HG03460 (cell line): ENCODE results near the gene SLC2A13.
A peak's percentile ranks its signal among the peaks of the same experiment; 100 is the strongest.

Experiments
- ATAC-seq: cut with Tn5 transposase; IDR thresholded peaks from one replicate; pipeline ENCODE4 v1.9.1; 2021; ENCODE audit not compliant: unreplicated experiment

Gene SLC2A13

DNA sequence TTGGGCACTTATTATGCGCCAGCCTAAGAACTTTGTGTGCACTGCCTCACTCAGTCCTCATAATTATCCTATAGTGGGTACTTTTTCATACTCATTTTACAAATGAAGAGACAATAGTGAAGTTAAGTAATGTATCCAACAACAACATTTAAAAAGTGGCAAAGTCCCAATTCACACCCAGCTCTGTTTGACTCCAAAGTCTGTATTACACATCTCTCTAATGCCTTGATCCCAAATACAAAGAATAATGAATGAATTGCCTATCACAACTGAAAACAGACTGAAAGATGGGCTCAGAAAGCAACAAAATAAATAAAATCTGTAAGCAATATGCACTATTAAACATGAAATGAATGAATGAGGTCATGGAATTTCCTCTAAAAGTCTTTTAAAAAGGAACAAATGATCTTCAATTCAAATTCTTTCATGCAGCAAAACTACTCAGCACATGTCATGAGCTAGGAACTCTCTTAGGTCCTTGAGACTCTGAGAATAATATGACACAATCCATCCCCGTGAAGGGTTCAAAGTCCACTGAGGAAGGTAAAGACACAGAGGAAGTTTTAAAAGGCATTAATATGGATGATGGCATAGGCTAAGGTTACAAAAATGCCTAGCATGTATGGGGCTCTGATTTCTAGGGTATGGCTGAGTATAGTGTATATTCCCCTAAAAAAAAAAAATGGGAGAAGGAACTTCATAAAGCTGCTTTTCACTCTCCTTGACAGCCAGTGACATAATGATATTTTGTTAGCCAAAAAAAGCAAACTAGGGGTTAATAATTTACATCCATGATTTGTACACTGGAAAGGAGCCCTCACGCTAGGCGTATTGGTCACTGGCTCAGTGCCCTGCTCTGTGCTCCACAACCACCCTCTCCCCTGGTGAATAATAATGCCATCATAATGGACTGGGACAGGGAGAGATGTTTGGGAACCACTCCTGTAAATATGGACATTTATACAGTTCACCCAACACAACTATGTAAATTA, 103.4 kb downstream of the SLC2A13 start:
- no peak for ATAC-seq

GRCh38 chr12:40001406-40001805, 104.5 kb downstream of the SLC2A13 start:
- no peak for ATAC-seq

- no peak for ATAC-seq
These were observed 105.0 kb downstream of the SLC2A13 start for GRCh38 chr12:40000884-40001283.

DNA sequence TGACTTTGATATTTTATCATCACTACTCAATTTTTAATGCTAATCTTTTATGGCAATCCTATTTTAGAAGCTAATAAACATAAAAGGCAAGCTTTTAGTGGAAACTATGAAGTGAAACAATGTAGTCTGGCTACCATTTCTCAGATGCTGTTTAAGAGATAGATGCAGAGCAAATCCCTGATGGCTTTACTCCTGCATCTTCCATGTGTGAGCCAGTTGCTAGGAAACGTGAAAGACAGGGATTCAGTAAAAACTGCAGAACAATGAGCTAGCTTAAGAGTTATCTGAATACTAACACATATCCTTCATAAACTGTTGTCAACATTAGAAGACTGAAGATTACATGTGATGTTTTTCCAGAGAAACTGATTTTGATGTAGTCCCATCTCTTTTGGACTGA, 112.6 kb downstream of the SLC2A13 start:
- ATAC-seq = no peak

DNA sequence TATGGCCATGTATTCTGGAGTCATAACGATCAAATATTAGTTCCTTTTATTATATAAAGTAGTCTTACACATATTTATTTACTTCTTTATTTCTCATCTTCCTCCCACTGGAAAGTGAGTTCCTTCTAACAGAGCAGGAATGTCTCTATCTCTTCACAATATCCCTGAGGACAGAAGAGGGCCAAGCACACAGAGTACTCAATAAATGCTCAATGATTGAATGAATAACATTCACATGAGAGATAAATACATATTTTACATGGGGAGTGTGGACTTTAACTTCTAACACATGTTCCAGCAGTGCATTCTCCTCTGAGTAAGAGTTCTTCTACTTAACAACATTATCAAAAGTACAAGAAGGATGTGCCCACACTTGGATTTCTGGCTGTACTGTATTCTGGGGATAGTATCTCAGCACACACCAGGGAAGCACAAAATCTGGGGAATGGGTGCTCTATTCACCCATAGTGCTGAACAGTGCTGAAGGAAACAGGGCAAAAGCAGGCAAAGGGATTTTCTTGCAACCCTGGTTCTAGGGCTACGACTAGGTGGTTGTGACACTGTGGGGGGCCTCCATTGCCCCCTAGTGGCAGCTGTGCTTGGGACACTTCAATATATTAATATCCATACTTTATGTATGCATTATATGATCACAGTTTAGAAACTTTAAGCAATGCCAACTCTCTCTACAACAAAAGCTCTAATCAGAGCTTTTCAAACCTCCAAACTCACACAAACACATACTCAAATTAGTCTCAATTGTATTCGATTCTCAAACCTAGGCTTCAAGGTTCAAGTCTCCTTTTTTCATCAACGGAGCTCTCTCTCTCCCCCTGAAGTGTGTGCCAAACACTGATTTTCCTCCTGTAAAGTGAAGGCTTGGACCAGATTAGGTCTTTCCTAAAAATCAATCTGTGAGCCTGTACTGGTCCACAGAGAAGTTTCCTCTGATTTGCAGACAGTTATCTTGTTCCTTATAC, 115.5 kb downstream of the SLC2A13 start:
- peak; percentile 93 for ATAC-seq

GRCh38 chr12:39989501-39989900, 116.4 kb downstream of the SLC2A13 start:
- ATAC-seq = no peak

- no peak for ATAC-seq
These were observed 117.3 kb downstream of the SLC2A13 start for GRCh38 chr12:39988574-39988973.

DNA sequence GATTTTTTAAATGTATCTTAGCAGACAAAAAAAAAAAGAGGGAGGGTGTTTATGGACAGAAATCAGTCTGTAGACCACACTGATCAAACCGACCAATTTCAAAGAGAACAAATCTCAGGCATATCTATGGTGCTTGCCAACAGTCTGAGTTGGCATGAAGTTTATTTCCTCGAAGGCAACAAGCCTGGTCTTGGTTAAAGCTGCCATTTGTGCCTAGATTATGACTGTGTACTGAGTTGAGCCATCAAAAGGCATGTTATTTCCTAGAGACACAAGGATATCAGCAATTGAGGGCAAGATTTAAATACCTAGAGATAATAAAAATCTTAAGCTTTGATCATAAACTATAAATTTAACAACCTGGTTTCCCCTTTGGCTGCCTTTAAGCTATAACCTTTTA, 119.2 kb downstream of the SLC2A13 start:
- no peak for ATAC-seq

DNA sequence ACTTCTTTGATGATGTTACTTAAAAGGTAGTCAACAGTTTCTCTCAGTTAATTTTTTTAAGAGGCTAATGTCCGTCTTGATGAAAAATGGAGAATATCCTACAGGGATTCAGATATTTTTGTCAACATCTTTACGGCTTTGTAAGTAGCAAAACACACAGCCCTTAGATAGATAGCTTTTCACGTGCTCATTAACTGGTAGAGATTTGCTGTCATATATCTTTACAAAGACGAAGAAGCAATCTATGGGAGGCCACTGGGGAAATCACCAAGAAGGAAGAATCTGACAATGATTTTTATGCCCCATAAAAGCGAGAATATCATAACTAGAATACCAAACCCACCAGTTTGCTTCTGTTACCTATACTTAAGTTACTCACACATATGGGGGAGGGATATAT, 121.2 kb downstream of the SLC2A13 start:
- no peak for ATAC-seq

GRCh38 chr12:39975374-39975918, 130.4 kb downstream of the SLC2A13 start:
- no peak for ATAC-seq

DNA sequence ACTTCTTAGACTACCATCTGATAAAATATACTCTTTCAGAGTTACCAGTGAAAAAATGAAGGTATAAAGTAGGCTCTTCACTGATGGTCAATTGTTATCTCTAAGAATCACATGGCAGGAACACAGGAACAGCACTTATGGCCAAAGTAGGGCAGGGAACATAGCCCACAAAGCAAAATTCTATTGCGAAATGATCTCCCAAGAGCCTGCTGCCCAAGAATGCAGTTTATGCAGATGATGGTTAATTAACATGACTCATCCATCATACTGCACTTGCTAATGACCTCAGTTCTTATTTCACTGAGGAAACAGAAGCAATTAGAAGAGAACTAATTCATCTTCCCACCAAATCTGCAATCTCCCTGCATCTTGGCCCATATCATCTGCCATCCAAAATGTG, 133.8 kb downstream of the SLC2A13 start:
- ATAC-seq = no peak

DNA sequence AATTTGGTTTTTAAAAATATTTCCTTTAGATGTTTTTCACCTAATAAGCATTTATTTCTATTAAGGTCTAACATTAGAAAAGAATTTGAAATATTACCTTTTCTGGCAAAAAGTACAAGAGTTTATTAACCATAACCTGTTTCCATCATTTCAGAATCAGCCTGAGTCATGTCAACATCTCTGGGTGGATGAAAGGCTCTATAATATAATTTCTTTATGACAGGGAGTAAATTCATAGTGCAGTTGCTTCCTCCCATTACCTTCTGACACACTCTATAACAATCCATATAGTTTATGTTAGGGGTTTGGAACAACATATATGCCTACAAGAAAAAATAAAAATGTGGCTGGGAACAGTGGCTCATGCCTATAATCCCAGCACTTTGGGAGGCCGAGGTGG, 134.5 kb downstream of the SLC2A13 start:
- no peak for ATAC-seq

DNA sequence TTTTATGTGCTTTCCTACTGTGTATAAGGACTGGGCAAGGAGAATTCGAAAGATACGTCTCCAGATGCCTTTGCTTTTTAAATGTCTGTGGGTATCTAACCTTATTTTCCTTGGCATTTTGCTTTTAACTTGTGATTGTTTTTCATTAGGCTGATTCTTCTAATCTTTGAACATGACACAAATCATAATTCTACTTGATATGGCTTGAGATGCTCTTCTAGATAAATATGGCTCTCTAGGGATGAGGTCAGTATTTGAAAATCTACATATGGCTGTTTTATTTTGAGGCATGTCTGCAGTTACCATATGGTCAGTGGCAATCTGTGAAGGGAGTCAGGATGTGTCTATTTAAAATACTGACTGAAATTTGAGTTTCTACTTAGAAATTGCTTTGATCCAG, 139.2 kb downstream of the SLC2A13 start:
- ATAC-seq = no peak

DNA sequence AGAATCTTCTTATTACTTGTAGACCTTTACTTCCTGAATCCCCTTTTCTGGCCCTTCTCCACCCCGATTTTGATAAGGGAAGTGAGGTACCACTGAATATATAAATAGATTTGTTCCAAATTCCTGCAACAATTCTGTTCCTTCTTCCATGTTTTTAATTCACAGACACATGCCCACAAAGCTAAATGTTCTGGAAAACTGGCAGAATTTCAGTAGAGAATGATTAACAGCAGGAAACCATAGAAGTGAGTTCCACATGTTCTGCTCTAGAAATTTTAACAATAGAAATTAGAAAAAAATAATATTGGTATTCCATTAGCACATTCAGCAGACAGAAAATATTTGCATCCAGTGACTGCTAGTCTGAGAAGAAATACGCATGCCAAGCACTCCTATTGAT, 139.6 kb downstream of the SLC2A13 start:
- no peak for ATAC-seq

- no peak for ATAC-seq
These were observed 146.4 kb downstream of the SLC2A13 start for GRCh38 chr12:39959467-39959866.

DNA sequence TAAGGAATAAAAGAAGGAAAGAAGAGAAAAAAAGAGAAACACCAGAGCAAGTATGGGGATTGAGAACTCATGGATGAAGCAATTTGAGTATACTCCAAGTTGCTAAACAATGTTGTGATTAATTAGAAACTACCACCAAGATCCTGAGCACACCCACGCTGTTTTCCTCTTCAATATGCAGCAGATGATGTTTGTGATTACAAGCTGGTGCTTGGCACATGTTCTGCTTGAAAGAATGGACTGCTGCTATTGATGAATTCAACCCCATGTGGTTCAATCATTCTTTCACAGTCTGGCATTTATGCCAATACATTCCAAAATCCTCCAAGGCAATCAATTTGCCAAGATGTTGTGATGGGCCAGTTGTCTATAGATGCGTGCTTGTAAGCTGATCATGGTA, 146.8 kb downstream of the SLC2A13 start:
- no peak for ATAC-seq

DNA sequence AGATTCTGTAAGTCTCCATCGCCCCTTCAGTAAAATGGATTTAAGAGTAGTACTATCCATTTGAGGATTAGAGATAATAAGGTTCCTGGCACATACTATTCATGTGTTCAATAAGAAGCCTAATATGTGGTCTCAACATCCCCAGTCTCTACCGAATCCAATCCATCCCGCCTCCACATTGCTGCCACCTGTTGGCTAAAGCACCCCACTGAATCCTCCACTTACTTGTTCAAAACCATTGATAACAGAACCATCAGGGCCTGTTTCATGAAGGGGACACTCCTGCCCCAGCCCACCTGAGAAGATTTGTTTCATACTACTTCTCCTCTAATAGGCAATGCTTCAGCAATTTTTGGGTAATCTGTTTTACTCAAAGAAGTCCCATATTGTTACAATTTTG, 147.5 kb downstream of the SLC2A13 start:
- no peak for ATAC-seq

- ATAC-seq = no peak
These were observed 149.2 kb downstream of the SLC2A13 start for GRCh38 chr12:39956725-39957124.

DNA sequence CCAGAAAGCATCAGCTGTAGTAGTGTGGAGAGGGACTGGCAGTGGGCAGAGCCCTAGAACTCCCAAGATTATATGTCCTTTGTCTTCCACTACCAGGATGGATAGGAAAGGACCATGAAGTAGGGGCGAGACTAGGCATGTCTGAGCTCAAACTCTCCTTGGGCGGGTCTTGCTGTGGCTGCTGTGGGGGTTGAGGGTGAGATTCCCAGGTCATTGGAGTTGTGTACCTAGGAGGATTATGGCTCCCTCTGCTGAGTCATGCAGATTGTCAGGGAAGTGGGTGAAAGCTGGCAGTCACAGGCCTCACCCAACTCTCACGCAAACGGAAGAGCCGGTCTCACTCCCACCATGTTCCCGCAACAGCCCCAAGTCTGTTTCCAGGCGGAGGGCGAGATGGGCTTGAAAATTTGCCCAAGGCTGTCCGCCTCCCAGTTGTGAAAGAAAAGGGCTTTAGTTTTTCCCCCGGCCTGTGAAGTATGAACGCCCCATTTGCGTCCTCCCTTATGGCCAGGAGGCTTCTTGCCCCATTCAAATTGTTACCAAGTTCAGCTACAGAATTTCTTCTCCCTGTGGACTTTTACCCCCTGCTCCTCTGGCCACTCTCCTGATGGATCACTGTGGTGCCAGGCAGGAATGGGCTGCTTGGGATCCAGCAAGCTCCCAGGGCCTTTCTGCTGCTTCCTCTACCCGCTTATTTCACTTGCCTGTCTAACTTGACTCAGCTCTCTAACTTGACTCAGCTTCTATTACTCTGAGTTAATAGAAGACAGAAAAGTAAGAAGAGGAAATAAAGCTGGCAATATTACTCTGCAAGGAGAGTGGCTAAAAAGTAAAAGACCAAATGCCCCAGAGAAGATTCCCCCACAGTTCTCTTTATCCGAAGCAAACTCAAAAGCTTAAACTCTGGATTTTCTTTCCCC, 159.3 kb downstream of the SLC2A13 start:
- no peak for ATAC-seq

DNA sequence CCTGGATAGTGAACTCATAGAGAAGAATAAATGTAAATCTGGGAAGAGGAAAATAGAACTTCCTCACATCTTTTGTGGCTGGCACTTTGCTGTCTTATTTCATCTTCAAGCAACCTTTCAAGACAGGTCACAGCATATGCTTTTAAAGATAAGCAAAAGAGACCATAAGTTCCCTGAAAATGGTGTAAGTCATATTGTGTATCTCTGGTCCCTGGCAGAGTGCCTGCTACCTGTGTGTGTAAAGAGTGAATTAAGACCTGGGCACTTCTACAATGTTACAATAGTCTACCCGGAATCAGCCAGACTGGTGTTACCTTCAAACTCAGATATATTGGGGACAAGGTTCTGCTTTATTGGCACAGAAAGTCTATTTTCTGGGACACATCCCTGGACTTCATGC, 168.8 kb downstream of the SLC2A13 start:
- ATAC-seq = no peak
